SK-N-MC (cell line): Measurements from ENCODE around the gene ABCA12.

ENCODE experiments used
- EZH2 ChIP-seq: fragments of 200-600 bp; sonication (generic); IDR thresholded peaks from one replicate; pipeline ENCODE4 v1.6.1; 2017; ENCODE audit warnings: antibody characterized with exemption
- POLR2AphosphoS5 ChIP-seq: IDR thresholded peaks from 2 replicates; pipeline ENCODE4 v1.6.1; 2012; ENCODE audit warnings: mild to moderate bottlenecking, low read depth, low read length, borderline replicate concordance

- TF ChIP-seq EZH2 (no peak), POLR2AphosphoS5 (no peak)
These were observed 585 bp downstream of the ABCA12 start for GRCh38 chr2:215137741-215138340.
